ENCODE data around the gene ATP23.

- no peak for TF ChIP-seq POLR2AphosphoS5 (IDR thresholded peaks at IDR 0.05; ENCODE audit: borderline replicate concordance, low read depth, low read length)
- no peak for TF ChIP-seq EZH2 (IDR thresholded peaks at IDR 0.05)
Measured at GRCh38 chr12:57939291-57939690, 2.1 kb upstream of the ATP23 start.

All from SK-N-MC (cell line).